Kasumi-1 (cell line): ENCODE results near the gene GPR183.
A peak's percentile ranks its signal among the peaks of the same experiment; 100 is the strongest.

Experiments
- DNase-seq, 2 experiments: peaks; one replicate each; lab custom pipeline; 2025; lab: John Stamatoyannopoulos, UW

GPR183 gene, protein sequence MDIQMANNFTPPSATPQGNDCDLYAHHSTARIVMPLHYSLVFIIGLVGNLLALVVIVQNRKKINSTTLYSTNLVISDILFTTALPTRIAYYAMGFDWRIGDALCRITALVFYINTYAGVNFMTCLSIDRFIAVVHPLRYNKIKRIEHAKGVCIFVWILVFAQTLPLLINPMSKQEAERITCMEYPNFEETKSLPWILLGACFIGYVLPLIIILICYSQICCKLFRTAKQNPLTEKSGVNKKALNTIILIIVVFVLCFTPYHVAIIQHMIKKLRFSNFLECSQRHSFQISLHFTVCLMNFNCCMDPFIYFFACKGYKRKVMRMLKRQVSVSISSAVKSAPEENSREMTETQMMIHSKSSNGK

DNA sequence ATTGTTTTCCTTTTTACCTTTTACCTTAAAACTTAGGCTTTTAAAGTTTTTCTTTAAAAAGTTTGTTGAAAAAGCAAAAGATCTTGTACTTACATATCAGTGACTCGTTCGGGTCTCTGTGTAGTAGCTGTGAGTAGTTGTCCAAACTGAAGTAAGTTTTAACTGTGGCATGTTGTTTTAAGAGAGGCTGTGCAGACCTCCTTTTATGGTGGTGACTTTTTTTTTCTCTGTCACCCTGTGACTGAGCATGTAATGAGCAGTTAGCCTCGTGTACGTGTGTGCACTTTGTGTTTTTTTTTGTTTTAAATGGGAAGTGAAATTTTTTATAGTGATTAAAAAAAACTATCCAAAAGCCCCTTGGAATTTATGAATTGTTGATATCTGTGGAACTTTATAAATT is at the start of gene GPR183:
Gene GPR183, minus strand, starts transcription at position 153 of the 400 bp plus-strand sequence. CDS start 11,254 bp downstream, outside the sequence.
- peak; percentile 9 to 20 for DNase-seq

DNA sequence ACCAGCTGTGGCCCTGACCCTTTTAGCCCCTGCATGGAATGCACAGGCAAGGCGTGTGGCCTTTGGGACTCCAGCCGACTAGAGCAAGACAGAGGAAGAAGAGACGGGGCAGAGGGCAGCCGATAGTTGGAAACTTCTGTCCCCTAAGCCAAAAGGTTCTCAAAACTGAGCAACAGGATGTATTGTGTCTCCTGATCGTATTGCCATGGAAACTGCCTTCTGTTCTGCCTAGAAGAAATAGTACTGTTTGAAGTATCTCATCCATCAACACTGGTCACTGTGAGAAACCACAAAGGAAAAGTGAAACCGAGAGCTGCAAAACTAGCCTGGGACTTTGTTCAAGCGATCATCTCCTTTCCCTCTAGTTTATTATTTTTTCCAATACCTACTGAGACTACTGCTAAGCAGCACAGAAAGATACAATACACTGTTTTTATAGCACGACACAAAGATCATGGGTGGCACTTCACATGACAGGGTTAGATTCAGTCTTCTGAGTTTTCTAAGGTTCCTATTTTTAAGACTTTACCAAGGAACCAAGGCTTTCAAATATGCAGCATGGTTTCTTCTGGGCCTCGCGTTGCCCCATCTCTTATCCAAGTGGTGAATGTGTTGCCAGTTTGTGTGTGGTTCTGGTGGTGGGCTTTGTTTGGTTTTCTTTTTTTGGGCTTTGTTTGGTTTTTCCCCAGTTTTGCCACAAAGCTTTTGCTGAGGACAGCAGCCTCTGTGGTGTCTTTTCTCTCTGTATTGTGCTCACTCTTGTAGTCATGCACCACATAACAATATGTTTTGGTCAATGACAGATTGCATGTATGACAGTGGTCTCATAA is 49.3 kb upstream of the GPR183 start:
- DNase-seq = peak; percentile 81 to 85

DNA sequence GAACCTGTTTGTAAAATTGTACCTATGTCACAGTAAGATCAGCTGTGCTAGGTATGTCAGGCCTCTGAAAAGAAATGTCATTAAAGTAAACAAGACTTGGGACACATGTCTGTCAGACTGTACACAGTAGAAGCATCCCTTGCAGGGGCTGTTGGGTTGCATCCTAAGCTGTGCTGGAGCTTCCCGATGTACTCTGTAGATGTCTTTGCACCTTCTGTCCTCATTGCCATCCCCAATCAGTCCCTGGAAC is 48.7 kb upstream of the GPR183 start:
- no peak for DNase-seq

DNA sequence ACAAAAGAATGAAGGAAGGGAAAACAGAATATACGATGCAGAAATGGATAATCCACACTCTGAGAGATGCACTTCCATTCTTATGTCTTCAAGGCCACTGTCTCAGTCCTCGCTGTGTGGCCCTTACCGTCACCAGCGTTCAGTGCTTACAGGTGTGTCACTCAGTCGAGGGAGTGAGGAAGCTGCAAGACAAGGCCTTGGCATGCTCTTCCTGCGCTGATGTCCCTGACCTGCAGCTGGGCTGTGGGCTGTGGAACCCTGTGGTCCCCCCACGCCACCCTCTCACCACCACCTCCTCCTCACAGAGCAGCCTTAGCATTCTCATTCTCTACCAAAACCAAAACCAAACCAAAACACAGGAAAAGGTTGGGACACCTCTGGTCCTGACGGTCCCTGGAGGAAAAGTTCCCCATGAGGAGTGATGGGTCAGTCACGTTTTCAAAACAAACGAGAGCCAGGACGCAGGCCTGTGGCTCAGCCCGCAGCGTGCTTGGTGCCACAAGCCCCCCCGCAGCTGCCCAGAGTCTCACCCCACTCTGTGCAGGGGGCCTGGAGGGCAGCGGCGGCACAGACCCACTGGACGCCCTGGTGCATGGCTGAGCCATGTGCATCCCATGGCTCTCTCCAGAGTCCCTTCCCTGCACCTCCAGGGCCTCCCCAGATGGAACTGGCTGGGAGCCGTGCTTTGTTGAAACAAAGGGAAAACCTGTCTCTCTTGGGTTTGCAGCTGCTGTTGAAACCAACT is 48.2 kb upstream of the GPR183 start:
- no peak for DNase-seq

DNA sequence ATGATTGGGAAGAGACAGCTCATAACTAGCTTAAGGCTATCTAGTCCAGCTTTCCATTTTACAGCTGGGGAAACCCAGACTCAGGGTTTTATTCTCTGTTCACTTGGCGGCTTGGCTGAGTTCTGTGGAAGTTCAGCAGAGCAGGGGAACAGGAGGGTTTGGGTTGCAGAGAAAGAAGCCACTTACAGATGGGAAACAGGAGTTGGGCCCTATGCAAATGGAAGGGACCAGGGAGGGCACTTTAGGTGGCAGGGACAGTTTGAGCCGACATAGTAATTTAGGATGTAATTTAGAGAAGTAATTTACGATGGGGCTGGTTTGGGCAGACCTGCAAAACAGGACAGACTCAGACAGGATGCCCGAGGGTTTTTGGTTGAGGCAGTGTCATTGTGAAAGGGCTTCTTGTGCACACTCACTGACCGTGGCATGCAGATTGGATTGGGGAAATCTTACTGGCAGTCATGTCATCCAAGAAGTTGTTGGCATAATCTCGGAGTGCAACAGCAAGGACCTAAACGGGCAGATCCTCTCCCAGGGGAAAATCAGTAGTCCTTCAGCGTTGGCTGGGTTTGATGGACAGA is 47.3 kb upstream of the GPR183 start:
- no peak for DNase-seq

DNA sequence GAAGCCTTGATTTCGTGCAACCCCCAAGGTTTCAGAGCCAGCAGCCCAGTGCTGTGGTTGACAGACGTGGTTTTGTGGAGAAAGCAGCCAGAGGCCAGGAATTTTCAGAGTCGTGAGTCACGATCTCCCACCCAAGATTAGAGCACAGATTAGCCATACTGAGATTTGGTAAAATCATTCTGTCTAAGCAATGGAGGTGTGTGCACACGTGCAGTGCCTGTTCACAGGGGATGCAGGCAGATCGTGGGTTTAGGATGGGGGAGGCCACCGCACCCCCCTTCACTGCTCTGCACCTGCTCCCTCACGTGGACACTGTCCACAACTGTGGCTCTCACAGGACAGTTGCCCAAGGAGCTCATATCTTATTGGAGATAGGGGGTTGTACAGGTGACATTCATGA is 46.6 kb upstream of the GPR183 start:
- DNase-seq = no peak

DNA sequence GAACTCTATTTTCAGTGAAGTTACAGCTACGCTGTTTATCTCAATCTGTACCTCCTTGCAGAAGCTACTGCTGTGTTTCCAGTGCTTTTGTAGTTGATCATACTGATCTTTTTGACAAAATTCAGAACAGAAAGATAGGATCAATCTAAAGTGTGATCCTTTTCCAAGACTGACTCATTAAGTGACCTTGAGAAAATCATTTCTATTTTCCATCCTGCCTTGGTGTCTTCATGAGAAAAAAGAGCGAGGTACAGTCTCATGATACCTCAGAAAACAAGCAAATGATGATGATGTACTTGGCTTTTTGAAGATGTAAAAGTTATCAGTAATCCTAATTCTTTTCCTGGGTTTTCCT is 46.0 kb upstream of the GPR183 start:
- DNase-seq = no peak

DNA sequence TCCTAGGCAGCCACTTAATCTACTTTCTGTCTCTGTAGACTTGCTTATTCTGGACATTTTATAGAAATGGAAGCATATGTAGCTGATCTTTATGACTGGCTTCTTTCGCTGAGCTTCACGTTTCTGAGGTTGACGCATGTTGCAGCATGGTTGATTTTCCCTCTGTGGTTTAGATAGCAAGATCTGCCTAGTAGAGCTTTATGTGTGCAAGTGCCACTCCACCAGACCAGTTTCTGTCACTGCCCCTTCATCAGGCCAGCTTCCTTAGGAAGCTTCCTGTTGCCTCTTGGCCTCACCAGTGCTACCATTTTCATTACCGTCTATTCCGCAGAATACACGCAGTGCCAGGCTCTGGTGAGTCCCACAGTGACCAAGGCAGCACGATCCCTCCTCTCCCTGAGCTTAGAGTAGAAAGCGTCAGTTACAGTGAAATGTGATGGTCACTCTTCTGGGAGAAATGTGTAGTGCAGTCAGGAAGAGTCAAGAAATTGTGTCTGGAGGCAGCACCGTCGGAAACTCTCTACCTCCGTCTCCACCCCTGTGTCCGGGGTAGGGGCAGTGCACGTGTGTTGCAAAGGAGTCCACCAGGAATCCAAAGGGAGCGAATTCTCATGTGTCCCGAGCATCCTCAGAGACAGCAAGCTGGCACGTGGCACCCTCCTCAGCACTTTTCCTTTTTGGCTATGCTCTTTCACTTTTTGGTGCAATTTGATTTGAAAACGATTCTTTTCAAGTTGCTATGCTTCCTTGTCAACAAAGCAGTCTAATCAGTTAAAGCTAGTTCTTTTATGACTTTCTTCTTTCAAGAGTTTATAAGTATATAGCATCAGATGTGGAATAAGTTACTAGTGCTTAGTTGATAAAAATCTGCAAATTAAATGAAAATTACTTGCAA is 45.4 kb upstream of the GPR183 start:
- no peak for DNase-seq

DNA sequence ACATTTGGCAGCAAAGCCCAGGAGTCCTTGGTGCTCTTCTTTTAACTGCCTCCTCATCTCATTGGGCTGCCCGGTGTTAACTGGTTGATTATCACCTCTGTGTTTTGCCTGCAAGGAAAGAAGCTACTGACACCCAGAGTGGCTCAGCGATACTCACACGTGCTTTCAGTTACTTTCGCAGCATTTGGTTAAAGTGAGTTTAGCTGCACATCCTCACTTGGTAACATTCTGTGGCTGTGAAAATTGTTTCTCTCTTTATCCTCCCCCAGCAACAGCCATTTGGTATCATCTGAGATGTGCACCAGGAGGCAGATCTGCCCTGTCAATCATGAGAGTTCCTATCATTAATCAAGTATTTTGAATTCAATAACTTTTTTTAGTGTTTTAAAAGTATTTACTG is 44.6 kb upstream of the GPR183 start:
- DNase-seq = no peak

DNA sequence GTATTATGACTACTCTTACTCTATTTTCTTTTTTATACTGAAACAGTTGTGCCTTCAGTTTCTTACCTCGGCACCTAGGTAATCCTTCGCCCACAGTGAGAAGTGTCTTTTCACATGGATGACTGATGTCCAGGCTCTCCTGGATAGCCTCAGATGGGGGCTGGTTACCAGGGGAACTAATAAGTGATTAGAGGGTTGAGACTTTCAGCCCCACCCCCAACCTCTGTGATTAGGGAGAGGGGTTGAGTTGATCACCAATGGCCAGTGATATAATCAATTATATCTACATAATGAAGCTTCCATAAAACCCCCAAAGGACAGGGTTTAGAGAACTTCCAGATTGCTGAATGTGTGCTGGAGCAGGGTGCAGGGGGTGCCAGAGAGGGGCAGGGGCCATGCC is 43.0 kb upstream of the GPR183 start:
- DNase-seq = no peak

DNA sequence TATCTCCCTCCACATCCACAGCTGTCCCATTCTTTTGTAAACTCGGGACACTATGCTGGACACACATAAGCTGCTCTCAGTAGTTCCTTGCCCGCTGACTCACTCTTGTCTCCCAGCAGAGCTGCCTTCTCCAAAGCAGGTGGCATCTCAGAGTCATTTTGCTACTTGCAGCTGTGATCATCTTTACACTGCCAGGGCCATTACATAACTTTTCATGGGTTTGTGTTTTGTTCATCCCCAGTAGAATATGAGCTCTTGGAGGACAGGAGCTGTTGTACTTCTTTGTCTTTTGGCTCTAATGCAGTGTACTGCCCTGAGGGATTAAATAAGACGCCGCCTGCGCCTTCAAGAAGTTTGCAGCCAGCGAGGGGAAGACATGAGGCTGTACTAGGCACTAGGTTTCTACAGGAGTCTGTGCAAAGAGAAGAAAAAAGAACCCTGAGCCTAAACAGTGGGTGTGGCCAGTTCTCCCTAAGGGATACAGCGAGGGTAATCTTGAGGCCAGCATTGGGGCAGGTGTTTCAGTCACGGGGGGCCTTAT is 40.8 kb upstream of the GPR183 start:
- no peak for DNase-seq

DNA sequence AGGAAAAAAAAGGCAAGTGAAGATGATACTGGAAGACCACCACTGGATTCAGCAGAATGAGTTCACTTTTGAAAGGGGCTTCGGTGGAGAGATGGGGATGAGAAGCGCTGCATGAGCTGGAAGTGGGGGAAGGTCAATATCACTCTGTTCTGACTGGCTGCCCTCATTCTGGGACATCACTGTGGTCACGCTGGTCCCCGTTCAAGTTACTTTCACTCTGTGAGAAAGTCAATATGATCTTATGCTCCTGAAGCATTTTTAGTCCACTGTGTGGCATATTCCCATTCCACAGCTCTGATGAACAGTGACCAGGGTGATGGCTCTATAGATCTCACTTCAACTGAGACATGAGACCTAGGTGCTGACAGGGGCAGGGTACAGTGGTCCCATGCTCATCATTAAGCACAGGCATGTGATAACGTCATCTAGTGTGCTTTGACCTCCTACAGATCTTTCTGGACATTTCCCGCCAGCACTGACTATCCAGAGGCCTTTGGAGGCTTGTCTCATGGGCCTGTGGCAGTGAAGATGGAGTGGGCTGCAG is 40.2 kb upstream of the GPR183 start:
- no peak for DNase-seq

DNA sequence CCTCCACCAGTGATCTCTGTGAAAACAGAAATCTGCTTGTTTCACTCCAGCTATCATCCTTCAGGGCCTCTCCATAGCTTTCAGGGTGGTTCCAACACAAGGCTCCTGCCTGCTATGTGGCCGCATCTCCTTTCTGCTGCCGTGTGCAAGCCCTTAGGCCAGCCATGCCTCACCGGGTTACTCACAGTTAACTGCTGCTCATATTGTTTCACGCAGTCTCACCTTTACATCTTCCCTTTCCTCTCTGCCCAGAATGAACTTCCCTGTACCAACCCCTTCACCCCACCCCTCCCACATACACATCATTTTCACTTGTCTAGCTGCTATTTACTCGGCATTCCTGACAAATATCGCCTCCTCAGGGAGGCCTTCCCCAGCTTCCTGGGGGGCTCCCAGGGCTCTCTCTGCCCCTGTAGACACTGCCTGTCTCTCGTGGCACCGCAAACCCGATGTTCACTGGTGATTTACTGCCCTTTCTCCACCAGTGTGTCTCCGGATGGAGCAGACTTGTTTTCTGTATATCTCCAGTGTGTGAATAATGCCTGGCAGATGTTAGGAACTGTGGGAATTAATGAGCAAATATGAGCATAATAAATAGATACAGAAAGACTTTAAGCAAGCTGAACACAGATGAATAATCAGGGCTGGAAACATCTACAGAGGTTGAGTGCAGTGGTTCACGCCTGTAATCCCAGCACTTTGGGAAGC is 39.3 kb upstream of the GPR183 start:
- DNase-seq = no peak

DNA sequence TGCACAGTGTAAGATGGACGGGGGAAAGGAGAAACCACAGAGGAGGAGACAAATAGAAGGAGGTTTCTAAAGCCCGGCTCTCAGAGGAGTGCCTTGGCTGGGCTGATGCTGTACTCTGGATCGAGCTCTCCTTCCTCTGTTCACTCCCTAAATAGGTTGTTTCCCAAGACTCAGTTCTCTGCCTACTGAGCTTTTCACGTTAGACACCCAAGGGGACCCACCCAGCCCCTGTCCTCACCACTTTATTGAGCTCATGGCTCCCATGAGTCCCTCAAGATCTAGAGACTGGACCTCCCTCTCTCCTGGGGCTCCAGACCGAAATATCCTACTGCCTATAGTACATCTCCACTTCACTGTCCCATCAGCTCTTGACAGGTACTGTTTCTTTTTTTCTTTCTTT is 38.1 kb upstream of the GPR183 start:
- DNase-seq = no peak

DNA sequence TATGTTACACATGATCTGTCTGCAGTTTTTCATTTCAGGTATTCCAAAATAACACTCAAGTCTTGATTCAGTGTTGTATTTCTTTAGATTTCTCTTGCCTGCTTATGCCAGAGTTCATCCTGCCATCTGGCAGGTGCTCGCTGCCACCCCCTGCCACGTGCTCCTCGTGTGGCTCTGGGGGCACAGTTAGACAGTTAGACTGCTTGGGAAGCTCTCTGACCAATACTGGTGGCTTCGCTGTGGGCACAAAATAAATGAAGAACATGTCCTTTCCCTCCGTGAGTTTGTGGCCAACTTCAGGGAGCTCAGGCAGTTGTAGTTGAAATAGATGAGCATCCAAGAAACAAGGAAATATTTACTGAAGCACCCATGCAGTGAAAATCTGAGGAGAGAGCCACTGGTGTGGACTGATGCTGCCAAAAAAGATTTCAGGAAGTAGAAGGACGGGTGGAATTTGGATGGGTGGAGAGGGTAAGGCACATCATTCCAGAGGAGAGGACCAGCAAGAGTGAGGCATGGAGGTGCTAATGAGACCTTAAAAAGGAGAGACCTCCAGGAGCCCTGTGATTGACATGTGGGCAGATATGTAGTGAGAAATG is 37.5 kb upstream of the GPR183 start:
- DNase-seq = no peak

DNA sequence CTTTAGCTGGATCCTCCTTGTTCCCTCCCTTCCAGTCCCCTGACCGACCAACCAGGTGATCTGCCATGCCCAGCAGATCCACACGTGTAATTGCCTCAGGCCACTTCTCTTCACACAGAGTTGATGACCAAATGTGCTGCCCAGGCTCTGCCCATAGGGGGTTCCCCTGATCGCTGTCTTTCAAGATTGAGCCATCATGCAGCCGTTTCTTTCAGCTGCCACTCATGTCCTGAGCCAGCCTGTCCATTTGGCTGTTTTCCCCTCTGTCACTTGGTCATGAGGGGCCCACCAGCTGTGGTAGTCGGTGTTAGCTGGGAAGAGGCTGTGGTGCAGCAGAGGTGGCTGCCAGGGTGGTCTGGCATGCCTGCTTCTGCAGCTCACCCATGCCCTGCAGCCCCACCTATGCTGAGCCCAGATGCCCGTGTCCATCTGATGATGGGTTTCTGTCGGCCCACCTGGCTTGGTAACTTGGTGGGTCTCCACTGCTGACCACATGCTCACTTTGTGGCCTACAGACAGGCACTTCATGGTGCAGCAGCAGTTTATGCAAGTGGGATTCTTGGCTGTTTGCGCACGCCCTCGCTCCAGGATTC is 35.6 kb upstream of the GPR183 start:
- DNase-seq = no peak

DNA sequence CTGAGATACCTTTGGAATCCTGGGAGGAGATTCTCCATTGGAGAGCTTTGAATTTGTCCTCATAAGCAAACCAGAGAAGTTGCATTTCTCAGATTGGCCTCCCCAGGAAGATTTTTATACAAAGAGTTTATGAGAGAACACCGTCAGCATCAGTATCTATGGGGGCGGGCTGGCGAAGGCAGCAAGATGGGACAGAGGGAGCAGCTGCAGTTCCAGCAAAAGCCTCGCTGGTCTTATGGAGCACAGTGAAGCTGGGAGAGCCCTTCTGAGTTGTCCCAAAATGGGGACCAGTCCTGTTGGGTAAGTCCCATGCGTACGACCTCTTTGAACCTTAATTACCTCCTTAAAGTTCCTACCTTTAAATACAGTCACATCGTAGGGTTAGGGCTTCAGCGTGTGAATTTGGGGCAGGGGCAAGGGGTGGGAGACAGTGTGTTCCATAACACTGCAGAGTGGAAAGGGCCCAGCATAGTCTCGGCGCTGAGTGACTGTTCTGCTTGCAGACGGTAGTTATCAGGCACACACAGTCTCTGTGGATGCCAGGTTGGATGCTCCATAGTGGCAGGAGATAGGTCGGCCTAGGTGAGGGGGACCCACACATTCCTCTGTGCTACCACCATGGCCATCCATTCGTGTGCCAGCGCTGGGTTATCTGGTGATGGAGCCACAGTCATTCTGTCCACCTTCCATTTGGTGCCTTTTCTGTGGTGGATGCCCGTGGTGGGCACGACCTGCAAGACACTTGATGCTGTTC is 34.9 kb upstream of the GPR183 start:
- DNase-seq = no peak

DNA sequence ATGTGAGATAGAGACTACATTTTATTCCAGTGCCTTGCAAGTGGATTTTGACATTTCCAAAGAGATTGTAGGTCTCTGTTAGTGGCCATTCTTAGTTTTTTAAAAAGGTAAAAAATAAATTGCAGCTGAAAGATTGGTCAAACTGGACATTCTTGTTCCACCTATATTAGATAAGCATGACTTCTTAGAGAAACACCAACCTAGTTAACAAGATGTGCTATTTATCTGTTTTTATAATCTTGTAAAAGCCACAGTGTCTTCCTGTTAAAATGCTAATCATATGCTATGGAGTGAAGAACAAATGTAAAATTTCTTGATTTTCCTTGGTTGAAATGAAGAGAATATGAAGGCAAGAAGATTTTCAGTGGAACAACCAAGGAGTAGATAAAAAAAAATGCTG is 33.4 kb upstream of the GPR183 start:
- DNase-seq = no peak
